ENCODE data around the gene MYO15A.
"Not testable (repeated sequence)": the region's sequence is repeated elsewhere in the genome, so short reads cannot be mapped to it uniquely, and the experiment has no call there.

MYO15A gene

DNA sequence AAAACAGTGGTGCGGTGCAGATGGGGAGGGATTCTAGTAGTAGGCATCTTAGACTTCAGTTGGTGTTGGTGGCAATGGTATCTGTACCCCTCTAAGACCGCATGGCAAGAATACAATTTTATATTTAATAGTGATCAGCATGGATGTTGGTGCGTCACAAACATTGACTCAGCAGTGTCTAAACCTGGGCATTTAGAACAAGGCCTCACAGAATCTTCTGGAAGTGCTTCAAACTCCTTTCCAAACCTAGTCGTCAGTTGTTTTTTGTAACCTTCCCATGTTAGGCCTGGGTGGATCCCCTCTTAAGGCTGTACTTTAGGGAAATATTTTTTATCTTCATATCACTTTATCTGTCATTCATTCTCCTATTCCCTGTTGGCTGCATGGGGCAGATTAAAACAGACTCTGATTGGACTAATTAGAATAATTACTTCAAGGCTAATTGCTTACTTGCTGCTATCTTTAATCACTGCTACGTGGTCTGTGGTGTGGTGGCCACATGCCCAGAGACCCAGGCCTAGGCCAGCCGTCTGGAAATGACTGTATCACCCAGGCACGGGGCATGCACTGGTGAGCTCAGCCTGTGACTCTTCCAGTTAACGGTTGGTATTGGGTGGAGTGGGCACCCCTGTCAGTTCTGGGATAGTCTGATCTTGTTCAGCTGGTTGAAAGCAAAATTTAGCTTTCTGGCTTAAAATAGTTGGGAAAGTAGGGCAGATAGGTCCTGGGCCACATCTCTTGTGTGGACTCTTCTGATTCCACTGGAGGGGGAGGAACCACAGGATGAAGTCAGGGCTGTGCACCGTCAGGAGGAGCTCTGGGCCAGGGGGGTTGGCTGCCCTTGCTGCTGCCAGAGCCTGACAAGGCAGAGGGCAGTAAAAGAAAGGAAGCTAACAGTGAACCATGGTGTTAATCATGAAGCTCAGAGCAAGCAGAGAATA is 79.5 kb downstream of the MYO15A start:
- DNase-seq = no peak

GRCh38 chr17:18190628-18191235 is 82.2 kb downstream of the MYO15A start:
- DNase-seq = no peak

DNA sequence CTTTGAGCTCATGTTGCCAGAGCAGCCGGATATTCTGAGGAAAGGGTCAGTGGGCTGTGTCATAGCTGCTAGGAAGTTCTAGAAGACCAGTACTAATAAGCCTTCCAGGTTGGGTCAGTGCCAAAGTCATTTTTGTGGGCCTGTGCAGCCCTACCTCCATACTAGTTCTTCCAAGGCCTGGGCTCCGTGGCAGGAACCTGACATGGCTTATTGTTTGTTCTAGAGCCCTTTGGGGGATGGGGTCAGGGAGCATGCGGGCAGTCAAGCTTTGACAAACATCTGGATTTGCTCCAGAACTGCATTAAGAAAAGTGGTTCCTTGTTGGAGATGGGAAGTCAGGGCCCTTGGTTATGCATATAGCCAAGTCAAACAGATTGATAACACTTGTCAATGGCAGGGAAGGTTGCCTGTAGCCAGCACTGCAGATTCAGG is 82.7 kb downstream of the MYO15A start:
- no peak for DNase-seq

- no peak for DNase-seq
Observed at GRCh38 chr17:18191967-18192366, 83.4 kb downstream of the MYO15A start.

GRCh38 chr17:18194394-18194793 is 85.8 kb downstream of the MYO15A start:
- no peak for DNase-seq

- DNase-seq = no peak
Observed at GRCh38 chr17:18194804-18195203, 86.2 kb downstream of the MYO15A start.

DNA sequence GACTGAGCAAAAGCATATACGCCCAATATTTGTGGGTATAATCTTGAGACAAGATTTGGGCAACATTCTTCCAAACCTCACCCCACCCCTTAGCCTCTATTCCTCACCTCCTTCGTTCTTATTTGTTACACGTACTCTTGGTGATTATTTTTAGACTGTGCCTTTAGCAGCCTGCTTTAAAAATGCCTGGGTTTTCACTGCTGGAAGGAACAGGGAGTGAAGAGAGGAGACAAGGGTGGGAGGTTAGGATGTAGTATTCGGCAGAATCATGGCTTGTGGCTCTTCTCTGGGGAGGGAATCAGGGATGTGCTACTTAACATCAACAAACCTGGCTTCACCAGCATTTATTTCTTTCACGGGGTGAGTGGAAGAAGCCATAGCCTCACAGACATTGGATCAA is 86.7 kb downstream of the MYO15A start:
- no peak for DNase-seq

DNA sequence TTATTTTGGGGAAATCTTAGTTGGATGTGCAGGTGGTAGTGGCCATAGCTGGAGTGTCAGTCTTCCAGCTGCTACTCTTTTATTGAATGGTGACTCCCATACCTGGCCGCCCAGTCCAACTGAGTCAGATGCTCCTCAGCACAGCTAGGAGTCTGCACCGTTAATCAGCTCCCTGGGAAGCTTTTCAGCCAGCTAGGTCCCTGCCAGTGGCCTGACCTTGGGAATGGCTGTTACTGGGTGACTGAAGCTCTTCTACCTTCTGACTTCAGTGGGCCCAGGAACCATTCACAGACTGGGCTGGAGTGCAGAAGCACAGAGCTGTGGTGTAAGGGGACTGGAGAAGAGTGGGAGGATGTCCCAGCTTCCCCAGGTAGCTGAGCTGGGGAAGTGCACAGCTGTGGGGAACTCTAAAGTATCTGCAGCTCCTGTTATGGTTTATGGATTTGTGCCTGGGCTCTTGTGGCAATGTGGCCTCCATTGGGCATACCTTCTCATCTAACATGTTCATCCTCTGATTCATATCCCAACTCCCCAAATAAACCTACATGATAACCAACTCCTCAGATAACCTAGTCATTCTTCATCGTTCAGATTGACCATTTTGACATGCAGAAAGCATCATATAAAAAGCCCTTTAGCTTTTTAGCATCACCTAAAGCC is 89.1 kb downstream of the MYO15A start:
- DNase-seq = no peak

DNA sequence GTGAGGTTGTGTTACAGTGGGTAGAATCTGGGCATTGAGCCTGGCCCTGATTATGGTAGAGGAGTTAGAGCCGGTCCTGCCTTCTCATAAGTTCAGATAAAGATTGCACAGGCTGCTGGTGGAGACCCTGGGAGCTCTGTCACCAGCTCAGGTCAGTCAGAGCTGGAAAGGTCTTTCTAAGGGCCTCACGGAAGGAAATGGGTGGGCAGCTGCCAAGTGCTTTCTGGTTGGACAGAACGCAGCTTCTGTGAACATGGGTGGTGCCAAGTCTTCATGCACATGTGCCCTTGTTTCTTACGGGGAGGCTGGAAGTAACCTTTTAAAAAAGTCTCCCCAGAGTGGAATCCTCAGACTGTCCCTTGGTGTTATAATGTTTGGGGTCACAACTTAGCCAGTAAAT is 90.0 kb downstream of the MYO15A start:
- no peak for DNase-seq

GRCh38 chr17:18201108-18201507 is 92.6 kb downstream of the MYO15A start:
- no peak for DNase-seq

DNA sequence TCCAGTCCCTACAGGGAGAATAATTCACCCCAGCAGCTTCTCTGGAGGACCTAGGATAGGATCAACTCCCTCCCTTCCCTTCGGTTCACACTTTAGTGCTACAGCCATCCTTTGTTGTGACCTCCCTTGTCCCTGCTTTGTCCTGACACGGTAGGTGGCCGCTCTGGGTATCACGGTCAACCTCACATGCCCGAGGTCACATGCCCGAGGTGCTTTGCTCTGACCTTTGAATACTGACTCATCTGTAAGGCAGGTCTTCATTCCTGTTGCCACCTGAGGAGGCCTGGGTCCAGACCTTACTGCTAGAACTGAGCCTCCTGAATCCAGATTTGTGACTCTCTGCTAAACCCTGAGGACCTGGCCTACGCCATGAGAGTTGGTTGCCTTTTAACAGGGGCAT is 94.8 kb downstream of the MYO15A start:
- DNase-seq = no peak

GRCh38 chr17:18205861-18206260 is 97.3 kb downstream of the MYO15A start:
- DNase-seq = no peak

DNA sequence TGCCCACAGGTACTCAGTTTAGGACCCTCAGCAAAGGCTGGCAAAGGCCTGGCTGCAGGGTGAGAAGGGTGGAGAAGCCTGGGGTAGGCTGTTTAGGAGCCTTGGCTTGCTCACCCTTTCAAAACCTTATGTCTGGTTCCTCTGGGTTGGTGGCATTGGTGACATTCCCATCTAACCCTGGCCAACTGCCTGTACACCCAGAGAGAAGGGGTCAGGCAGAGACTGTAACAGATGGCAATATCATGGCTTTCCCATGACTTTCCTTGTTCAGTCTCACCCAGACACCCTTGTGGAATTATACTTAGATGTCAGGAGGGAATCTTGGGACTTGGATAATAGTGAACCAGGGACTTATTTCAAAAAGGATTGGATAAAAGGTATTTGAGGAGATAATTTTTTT is 98.4 kb downstream of the MYO15A start:
- no peak for DNase-seq

DNA sequence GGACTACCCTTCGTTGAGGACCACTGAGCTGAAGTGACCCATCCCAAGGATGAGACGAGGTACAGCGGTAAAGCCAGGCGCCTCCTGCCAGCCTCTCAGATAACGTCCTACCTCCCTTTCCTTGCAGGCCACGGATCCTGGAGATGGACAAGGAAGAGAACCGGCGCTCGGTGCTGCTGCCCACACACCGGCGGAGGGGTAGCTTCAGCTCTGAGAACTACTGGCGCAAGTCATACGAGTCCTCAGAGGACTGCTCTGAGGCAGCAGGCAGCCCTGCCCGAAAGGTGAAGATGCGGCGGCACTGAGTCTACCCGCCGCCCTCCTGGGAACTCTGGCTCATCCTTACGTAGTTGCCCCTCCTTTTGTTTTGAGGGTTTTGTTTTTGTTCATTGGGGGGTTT is 99.5 kb downstream of the MYO15A start:
- DNase-seq = no peak

DNA sequence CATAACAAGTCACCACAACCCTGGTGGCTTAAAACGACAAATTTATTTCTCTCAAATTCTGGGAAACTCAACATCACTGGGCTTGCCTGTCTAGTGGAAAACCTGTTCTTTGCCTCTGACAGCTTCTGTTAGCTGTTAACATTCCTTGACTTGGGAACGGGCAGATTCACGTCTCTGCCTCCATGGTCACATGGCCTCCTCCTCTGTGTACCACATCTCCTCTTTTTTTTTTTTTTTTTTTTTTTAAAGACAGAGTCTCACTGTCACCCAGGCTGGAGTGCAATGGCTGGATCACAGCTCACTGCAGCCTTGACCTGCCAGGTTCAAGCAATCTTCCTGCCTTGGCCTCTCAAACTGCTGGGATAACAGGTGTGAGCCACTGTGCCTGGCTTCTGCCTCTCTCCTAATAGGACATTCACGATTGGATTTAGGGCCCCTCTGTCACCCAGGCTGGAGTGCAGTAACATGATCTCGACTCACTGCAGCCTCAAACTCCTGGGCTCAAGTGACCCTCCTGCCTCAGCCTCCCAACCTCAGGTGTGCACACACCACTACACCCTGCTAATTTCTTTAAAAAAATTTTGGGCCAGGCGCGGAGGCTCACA is 105.2 kb downstream of the MYO15A start:
- no peak for DNase-seq

DNA sequence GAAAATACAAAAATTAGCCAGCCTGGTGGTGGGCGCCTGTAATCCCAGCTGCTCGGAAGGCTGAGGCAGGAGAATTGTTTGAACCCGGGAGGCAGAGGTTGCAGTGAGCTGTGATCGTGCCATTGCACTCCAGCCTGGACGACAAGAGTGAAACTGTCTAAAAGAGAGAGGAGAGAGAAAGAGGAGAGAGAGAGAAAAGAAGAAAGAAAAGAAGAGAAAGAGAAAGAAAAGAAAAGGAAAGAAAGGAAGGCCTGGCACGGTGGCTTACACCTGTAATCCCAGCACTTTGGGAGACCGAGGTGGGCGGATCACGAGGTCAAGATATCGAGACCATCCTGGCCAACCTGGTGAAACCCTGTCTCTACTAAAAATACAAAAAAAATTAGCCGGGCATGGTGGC is 108.3 kb downstream of the MYO15A start:
- not testable (repeated sequence) for DNase-seq

DNA sequence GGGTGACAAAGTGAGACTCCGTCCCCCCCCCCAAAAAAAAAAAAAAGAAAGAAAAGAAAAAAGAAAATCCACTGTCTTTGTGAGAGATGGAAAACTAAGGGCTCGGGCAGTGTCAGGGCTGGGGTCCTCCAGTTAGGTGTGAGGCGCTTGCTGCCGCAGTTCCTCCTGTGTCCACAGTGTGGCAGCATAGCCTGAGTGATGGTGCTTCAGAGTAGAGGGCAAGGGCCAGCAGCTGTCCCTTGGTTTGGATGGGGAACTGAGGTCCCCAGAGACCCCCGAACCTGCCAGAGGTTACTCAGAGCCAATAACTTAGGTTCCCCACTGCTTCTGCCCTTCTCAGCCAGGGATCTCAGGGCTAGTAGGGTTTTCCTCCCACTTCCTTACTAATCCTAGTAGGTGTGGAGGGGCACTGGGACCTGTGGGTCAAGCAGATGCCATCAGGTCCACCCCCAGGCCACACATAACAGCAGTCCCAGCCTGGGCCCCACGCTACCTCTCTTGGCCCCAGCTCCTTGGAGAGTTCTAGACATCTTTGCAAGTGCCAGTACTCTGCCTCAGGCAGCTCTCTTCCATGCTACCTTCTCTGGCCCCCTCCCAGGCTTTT is 109.0 kb downstream of the MYO15A start:
- DNase-seq = peak; percentile 60

- DNase-seq = no peak
Observed at GRCh38 chr17:18218756-18219415, 110.3 kb downstream of the MYO15A start.

DNA sequence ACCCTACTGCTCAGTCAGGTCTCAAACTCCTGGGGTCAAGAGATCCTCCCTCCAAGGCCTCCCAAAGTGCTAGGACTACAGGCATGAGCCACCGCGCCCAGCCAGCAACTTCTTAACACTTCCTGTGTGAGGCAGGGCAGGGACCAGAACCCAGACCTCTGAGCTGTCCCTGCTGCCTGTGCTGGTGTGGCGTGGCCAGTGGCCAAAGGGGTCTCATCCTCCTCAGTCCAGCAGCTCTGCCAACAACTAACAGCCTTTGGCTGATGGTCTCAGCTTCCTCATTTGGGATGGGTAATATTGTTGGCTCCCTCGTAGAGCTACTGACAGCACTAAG is 115.5 kb downstream of the MYO15A start:
- no peak for DNase-seq

DNA sequence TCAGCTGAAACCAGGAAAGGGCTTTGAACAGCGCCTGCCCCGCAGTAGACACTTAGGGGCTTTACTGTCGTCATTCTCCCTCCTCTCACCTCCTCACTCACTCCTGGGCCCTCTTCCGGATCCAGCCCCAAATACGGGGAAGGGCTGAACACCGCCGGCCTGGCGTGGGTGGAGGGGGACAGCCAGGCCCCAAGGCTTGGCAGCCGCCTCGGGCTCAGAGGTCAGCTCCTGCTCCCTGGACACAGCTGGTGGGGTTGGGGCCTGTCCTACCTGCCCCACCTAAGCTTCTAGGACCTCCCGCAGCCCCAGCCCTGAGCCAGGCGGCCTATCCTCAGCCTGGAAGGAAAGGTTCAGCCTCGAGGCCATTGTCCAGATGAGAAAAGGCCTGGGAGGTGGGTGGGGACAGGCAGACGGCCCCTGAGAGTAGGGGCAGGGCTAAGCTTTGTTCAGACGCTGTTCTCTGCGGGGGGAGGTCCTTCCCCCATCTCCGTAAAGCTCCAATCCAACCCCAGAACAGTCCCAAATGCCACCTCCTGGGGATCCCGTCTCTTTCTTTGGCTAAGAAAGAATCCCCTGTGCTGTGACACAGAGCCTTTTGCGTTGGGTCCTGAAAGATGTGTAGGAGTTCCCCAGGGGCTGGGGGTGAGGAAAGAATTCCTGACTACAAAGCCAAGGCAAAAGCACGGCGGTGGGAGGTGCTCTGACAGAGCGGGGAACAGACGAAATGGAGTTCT is 116.0 kb downstream of the MYO15A start:
- no peak for DNase-seq

DNA sequence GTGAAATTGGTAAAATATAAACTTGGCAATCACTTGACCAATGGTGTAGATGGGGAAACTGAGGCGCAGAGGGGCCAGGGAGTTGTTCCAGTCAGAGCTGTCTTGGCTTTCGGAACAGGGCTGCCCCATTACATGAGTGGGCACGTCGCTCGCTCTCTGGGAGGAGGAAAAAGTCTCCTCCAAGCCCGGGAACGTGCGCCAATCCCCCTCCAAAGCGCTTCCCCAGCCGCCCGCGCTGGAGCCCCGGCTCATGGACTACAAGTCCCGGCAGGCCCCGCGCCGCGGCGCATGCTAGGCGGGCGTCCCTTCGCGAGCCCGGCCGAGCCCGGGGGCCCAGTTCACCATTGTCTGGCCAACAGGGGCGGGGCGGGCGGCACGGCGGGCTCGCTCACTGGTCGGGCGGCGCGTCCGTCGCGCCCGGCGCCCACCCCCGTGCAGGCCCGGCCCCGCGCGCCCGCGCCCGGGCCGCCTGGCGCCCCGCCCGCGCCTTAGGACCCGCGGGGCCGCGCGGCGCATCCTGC is 116.6 kb downstream of the MYO15A start, which contains the start of gene LLGL1:
TSS of gene LLGL1 (plus strand) at position 515 of the 521 bp plus-strand sequence. CDS start 48 bp downstream, outside the sequence.
- peak; percentile 93 for DNase-seq
